Large intestine (tissue), 3 donors: Measurements from ENCODE around the gene PILRA. TPM values are rescaled to one million over a fixed set of nuclear protein-coding genes. Genes with fewer than 3 reads are reported as not detected.

Experiments
- DNase-seq, 2 donors: peaks; one replicate each; pipeline versions ENCODE4 v3.0.0 to v3.0.0-alpha.2; 2013
- H3K27ac ChIP-seq: one replicate; pipeline ENCODE4 v1.5.1; 2013; ENCODE audit warnings: low read length
- H3K27me3 ChIP-seq: 2 replicates; pipeline ENCODE4 v1.6.1; 2013; ENCODE audit warnings: low read length; ENCODE audit not compliant: control insufficient read depth, insufficient read depth
- H3K36me3 ChIP-seq: 2 replicates; pipeline ENCODE4 v1.6.1; 2013; ENCODE audit warnings: low read length; ENCODE audit not compliant: control insufficient read depth, insufficient read depth
- H3K4me1 ChIP-seq: one replicate; pipeline ENCODE4 v1.6.1; 2013; ENCODE audit warnings: low read length; ENCODE audit not compliant: control insufficient read depth, insufficient read depth
- H3K4me3 ChIP-seq: one replicate; pipeline ENCODE4 v1.5.1; 2013; ENCODE audit warnings: low read length
- H3K9me3 ChIP-seq: one replicate; pipeline ENCODE4 v1.6.1; 2013; ENCODE audit warnings: mild to moderate bottlenecking, low read depth, low read length, moderate library complexity; ENCODE audit not compliant: control insufficient read depth
- WGBS: methylation state at CpG from one replicate; pipeline ENCODE4 v1.1.5; 2013; ENCODE audit warnings: low lambda C conversion rate; ENCODE audit not compliant: insufficient coverage; 5-methylcytosine and 5-hydroxymethylcytosine counted together
- polyA plus RNA-seq: library from polyadenylated mRNA; unstranded; fragments of 120-200 nt; gene quantifications from one replicate; pipeline ENCODE4 v1.2.1, GENCODE V29; 2013

The PILRA gene
- polyA plus RNA-seq, 1 donor: 5.8 TPM

- H3K9me3 ChIP-seq: no peaks in the 10 kb centered on the region
- no peak overlapping the region for H3K27ac ChIP-seq
- no peaks in the 10 kb centered on the region for H3K27me3 ChIP-seq
- no peaks in the 10 kb centered on the region for H3K4me1 ChIP-seq
- no peak for DNase-seq
- H3K36me3 ChIP-seq: no peaks in the 10 kb centered on the region
- H3K4me3 ChIP-seq: no peak overlapping the region
- WGBS: 100% methylated on average over 1 of the region's 4 CpGs
These were observed 20.1 kb downstream of the PILRA start for GRCh38 chr7:100393233-100393905.

GRCh38 chr7:100394077-100394476 lies 20.8 kb downstream of the PILRA start:
- H3K4me1 ChIP-seq: no peaks in the 10 kb centered on the region
- no peaks in the 10 kb centered on the region for H3K27me3 ChIP-seq
- no CpG with 5 or more reads among the region's 2 CpGs for WGBS
- H3K27ac ChIP-seq: no peak overlapping the region
- H3K9me3 ChIP-seq: no peaks in the 10 kb centered on the region
- DNase-seq: no peak
- no peak overlapping the region for H3K4me3 ChIP-seq
- no peaks in the 10 kb centered on the region for H3K36me3 ChIP-seq

- DNase-seq: no peak
- no peaks in the 10 kb centered on the region for H3K27me3 ChIP-seq
- H3K4me3 ChIP-seq: no peak overlapping the region
- H3K27ac ChIP-seq: no peak overlapping the region
- no peaks in the 10 kb centered on the region for H3K4me1 ChIP-seq
- H3K9me3 ChIP-seq: no peaks in the 10 kb centered on the region
- no peaks in the 10 kb centered on the region for H3K36me3 ChIP-seq
- 80% methylated on average over 4 of the region's 9 CpGs for WGBS
These were observed 23.2 kb downstream of the PILRA start for GRCh38 chr7:100396421-100396982.

- H3K36me3 ChIP-seq: no peaks in the 10 kb centered on the region
- H3K9me3 ChIP-seq: no peaks in the 10 kb centered on the region
- no peaks in the 10 kb centered on the region for H3K27me3 ChIP-seq
- no peak overlapping the region for H3K4me3 ChIP-seq
- H3K4me1 ChIP-seq: no peaks in the 10 kb centered on the region
- no CpG with 5 or more reads among the region's 13 CpGs for WGBS
- no peak for DNase-seq
- H3K27ac ChIP-seq: no peak overlapping the region
These were observed 24.2 kb downstream of the PILRA start for GRCh38 chr7:100397315-100398081.

- H3K27me3 ChIP-seq: no peaks in the 10 kb centered on the region
- no peaks in the 10 kb centered on the region for H3K4me1 ChIP-seq
- no peak overlapping the region for H3K27ac ChIP-seq
- no peak for DNase-seq
- H3K36me3 ChIP-seq: no peaks in the 10 kb centered on the region
- no peak overlapping the region for H3K4me3 ChIP-seq
- no peaks in the 10 kb centered on the region for H3K9me3 ChIP-seq
- WGBS: no CpG with 5 or more reads among the region's 2 CpGs
These were observed 25.0 kb downstream of the PILRA start for GRCh38 chr7:100398239-100398638.

- H3K27ac ChIP-seq: no peak overlapping the region
- no CpG with 5 or more reads among the region's 3 CpGs for WGBS
These were observed 26.8 kb downstream of the PILRA start for GRCh38 chr7:100400041-100400440.

GRCh38 chr7:100400656-100401055 lies 27.4 kb downstream of the PILRA start:
- no peaks in the 10 kb centered on the region for H3K4me1 ChIP-seq
- no peak overlapping the region for H3K27ac ChIP-seq
- no peaks in the 10 kb centered on the region for H3K9me3 ChIP-seq
- H3K27me3 ChIP-seq: no peaks in the 10 kb centered on the region
- no peak for DNase-seq
- H3K4me3 ChIP-seq: no peak overlapping the region
- H3K36me3 ChIP-seq: no peaks in the 10 kb centered on the region
- WGBS: no CpG with 5 or more reads among the region's 11 CpGs

More at GRCh38 chr7:100400041-100400440, 26.8 kb downstream of the PILRA start:
- Histone ChIP-seq H3K27me3 (no peaks in the 10 kb centered on the region), H3K4me1 (no peaks in the 10 kb centered on the region), H3K36me3 (no peaks in the 10 kb centered on the region), H3K4me3 (no peak overlapping the region), H3K9me3 (no peaks in the 10 kb centered on the region)
- DNase-seq: no peak

GRCh38 chr7:100401811-100402210 lies 28.5 kb downstream of the PILRA start:
- no CpG with 5 or more reads among the region's 5 CpGs for WGBS
- Histone ChIP-seq H3K27me3 (no peaks in the 10 kb centered on the region), H3K36me3 (no peaks in the 10 kb centered on the region), H3K4me1 (no peaks in the 10 kb centered on the region), H3K27ac (no peak overlapping the region), H3K9me3 (no peaks in the 10 kb centered on the region), H3K4me3 (no peak overlapping the region)
- DNase-seq: no peak

GRCh38 chr7:100402241-100402640 lies 29.0 kb downstream of the PILRA start:
- Histone ChIP-seq H3K27me3 (no peaks in the 10 kb centered on the region), H3K36me3 (no peaks in the 10 kb centered on the region), H3K27ac (no peak overlapping the region), H3K9me3 (no peaks in the 10 kb centered on the region), H3K4me1 (no peaks in the 10 kb centered on the region), H3K4me3 (no peak overlapping the region)
- WGBS: no CpG with 5 or more reads among the region's 2 CpGs
- DNase-seq: no peak

- WGBS: 90% methylated on average over 2 of the region's 6 CpGs
- Histone ChIP-seq H3K27me3 (no peaks in the 10 kb centered on the region), H3K9me3 (no peaks in the 10 kb centered on the region), H3K4me1 (no peaks in the 10 kb centered on the region), H3K36me3 (no peaks in the 10 kb centered on the region), H3K27ac (no peak overlapping the region), H3K4me3 (no peak overlapping the region)
- DNase-seq: no peak
These were observed 33.5 kb downstream of the PILRA start for GRCh38 chr7:100406767-100407166.
